Activated T-helper 1 cell treated with anti-CD3 and anti-CD28 coated beads, Interleukin-2, amount 50 U/mL, for 16 hours (primary cell): ENCODE results near the gene CD207.
"Not testable (repeated sequence)": the region's sequence is repeated elsewhere in the genome, so short reads cannot be mapped to it uniquely, and the experiment has no call there.

Experiments
- DNase-seq, 2 donors: peaks; one replicate each; pipeline ENCODE4 v3.0.0-alpha.2; 2020; ENCODE audit warnings: low read depth in 1 of 2, low spot score in 1 of 2

The CD207 gene

GRCh38 chr2:70829916-70830315 lies 5.7 kb downstream of the CD207 start:
- no peak for DNase-seq

DNA sequence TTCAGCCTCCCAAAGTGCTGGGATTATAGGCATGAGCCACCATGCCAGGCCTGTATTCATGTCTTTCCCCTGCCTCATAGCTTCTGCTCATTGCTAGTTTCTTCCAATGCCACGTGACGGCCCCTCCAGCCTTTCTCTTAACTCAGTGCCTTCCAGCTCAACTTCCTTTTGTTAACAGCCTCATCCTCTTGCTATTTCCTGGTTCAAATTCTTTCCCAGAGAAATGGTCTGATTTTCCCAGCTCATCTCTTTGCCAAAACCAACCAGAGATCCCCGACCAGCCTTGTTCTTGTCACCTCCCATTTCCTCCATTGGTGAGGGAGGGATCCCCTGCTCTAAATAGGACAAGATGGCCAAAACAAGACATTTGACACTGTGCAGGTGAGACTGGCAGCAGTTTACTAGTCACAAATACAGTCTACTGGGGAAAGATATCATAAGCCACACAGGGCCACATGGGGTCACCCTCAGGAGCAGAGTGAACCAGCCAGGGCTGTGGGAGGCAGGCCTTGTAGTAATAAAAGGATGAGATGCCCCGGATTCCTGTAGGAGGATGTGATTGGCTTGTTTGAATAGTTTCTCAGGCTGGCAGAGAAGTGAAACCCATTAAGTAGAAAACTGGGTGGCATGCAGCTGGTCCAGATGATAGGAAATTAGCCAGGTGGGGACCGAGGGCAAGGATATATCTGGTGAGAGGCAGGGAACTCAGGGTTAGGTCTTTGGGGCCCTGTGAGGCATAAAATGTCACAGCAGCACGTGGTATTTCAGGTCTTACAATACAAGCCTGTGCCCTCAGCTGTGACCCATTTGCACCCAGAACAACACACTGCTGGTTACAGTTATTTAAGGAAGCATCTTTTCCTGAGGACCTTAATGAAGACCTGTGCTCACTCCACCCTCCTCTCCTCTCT lies 6.4 kb downstream of the CD207 start:
- no peak for DNase-seq

DNA sequence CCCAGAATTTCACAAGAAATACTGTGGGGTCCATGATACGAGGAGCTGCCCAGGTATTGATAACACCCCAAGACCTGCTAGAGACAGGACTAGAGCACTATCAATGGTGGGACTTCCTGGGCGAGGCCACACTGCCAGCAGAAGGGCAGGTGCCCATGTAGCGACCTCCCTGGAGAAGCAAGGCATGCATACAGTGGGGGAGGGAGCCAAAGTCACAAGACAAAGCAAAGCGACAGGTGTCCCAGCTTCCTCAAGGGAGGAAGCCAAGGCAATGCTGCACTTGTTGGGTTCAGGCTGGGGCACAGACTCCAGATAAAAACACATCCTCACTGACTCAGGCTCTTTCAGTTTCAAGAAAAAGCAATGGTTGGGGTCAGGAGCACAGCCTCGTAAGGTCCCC lies 7.5 kb downstream of the CD207 start:
- no peak for DNase-seq

DNA sequence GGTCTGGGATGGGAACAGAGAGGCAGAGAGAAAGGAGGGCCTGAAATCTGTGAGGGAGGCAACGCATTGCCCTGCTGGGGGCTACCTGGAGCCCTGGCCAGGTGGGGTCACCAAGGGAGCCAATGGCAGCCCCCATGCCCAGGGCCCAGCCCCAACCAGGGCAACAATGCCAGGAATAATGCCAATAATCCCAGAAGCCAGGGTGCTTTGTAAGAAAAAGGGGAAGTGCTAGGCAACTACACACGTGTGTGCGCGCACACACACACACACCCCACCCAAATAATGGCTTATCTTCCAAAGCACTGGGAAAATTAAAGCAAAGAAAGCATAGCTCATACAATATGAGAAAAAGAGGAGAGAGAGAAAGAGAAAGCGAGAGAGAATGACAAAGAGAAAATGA lies 8.2 kb downstream of the CD207 start:
- DNase-seq = no peak

DNA sequence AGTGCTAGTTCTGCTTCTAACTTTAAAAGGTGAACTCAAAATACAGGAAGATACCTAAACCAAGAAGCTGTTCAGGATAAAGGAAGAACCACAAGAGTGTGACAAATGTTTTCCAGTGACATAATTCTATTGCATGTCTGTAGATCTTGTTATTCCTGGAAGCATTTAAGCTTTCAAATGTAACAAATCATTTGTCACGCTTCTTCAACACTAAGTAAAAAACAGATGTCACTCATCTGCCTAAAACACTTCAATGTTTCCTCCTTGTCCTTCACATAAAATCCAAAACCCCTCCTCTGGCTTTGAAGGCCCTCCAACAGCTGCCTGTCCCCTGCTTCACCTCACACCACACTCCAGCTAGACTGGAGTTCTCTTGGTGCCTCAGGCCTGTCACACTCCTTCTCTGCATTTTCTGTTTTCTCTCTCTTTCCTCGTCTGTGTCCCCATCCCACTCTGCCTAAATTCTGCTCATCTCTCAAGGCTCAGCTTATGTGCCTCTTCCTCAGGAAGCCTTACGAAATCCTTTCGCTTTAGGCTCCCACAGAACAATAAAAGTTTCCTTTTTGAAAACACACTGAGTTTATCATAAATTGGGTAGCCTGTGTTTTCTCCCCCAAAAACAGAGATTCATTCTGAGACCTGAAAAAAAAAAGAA lies 8.8 kb downstream of the CD207 start:
- no peak for DNase-seq

DNA sequence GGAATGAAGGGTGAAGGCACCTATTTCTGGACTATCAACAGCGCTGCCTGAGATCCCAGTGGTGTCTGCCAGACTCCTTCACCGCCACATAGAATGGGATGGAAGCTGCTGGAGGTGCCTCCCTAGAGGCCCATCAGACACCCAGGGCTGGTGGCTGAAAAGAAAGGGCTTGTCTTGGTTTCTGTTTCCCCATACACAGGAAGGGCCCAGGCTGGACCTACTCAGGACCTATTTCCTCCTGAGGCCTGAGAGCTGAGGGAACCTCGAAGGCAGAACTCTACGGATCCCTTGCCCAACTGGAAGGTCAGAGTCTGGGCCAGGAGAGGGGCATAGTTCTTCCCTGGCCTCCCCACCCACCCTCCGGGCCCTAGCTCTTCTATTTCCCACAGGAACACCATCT lies 12.4 kb downstream of the CD207 start:
- no peak for DNase-seq

DNA sequence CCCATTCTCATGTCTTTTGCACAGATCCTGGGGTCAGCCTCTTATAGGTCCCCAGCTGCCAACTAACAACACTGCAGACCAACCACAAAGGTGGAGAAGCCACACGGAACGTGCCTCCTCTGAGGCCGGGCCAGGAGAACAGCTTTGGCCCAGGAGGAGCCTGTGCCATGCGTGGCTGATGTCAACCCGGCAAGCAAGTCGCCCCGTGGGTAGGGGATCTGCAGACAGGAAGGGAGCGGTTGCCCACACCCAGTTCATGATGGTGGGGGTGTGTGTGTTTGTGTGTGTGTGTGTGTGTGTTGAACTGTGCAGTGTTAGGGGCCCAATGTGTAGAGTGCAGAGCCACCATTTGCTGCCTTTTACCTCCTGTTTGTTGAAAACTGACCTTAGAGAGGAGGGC lies 12.8 kb downstream of the CD207 start:
- DNase-seq = no peak

DNA sequence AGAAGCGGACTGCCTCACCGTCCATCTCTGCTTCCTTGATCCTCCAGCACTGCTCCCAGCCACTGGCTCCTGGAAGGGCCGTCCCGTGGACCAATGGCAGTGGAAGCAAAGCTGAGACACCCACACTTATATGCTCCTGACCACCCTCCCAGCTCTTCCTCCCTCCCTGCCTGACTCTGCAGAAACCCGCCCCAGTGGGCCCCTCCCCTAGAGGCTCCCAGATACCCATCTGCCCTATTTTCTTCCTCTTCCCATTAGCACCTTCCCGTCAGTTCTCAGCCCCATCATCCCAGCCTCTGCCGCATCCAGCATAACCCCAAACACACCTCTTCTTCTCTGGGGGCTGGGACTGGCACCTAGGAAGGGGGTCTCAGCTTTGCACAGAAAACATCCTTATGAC lies 15.1 kb downstream of the CD207 start, which contains the start of gene CLEC4F:
Gene CLEC4F (minus strand): TSS at position 101 of the 400 bp plus-strand sequence. CDS start 76 bp downstream, at position 25.
- no peak for DNase-seq

DNA sequence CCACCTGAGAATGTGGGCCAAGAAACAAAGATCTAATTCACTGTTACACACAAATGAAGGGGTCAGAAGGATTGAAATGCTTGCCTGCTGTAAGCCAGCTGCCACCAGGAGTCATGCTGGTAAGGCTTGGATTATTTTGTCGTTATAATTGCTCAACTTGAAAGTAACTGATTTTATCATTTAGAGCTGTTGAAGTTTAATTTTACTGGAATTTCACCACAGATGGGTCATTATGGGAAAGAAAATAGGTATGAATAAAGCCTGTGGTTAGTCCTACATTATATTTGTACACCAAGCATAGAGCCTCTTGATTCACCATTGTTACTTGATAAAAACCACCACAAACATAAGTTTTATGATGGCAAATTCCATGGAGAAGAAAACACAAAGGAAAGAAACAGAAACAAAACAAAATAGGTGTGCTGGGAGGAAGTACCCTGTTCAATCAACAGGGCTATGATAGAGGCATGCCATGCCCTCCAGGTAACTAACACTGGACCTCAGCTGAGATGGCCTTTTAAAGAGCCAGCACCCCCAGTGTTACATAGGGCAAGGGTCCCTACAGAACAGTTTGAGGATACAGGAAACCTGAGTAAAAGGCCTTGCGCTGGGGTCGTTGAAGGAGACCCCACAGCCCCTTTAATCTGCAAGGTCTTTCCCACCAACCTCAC lies 18.2 kb downstream of the CD207 start:
- DNase-seq = no peak

DNA sequence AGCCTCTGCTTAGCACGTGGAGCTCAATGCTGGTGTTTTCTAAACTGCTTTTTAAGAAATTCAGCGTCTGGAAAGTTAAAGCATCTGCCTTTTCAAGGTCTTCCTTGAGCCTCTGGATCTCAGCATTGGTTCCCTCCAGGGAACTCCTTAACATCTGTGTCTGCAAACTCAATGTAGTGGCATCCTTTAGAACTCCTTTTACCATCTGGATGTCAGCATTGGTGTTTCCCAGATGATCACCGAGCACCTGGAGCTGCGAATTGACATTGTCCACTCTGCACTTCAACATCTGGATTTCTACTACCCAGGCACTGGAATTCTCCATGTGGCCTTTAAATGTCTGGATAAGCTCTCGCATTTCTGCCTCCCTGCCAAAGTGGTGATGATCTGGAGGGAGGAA lies 18.9 kb downstream of the CD207 start:
- DNase-seq = no peak

GRCh38 chr2:70808983-70809958 lies 26.3 kb downstream of the CD207 start:
- DNase-seq = no peak

GRCh38 chr2:70807828-70808118 lies 27.8 kb downstream of the CD207 start:
- DNase-seq = no peak

DNA sequence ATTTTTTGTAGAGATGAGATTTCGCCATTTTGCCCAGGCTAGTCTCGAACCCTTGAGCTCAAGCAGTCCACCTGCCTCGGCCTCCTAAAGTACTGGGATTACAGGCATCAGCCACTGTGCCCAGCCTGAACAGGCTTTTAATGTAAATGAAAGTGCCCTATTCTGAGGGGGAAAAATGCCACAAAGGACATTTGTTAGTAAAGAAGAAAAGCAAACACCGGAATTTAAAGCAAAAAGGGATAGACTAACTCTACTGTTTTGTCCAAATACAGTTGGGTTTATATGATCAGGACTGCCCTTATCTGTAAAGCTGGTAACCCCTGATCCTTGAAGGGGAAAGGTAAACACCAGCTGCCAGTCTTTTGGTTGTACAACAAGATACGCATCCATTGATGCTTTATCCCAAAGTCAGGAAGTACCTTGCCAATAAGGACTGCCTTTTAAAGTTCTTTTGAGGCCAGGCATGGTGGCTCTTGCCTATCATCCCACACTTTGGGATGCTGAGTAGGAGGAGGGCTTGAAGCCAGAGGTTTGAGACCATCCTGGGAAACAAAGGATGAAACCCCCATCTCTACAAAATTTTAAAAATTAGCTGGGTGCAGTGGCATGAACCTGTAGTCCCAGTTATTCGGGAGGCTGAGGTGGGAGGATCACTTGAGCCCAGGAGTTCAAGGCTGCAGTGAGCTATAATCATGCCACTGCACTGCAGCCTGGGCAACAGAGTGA lies 28.4 kb downstream of the CD207 start:
- no peak for DNase-seq

DNA sequence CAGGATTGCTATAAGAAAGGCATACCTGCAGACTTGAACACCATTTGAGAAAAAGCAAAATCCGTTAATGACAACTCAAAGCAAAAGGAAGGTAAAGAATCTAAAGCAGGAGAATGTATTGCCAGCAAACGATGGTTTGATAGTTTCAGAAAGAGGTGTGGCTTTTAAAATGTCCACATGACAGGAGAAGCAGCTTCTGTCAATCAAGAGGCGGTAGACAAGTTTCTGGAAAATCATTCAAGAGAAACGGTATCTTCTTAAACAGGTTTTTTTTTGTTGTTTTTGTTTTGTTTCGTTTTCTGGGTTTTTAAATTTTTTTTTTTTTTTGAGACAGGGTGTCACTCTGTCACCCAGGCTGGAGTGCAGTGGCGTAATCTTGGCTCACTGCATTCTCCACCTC lies 29.0 kb downstream of the CD207 start:
- DNase-seq = no peak

- no peak for DNase-seq
Measured at GRCh38 chr2:70806013-70806412, 29.6 kb downstream of the CD207 start.

- DNase-seq = no peak
Measured at GRCh38 chr2:70801607-70802263, 33.9 kb downstream of the CD207 start.

- no peak for DNase-seq
Measured at GRCh38 chr2:70799706-70800105, 35.9 kb downstream of the CD207 start.

- DNase-seq = not testable (repeated sequence)
Measured at GRCh38 chr2:70797996-70798395, 37.6 kb downstream of the CD207 start.

- no peak for DNase-seq
Measured at GRCh38 chr2:70797506-70797905, 38.1 kb downstream of the CD207 start.

DNA sequence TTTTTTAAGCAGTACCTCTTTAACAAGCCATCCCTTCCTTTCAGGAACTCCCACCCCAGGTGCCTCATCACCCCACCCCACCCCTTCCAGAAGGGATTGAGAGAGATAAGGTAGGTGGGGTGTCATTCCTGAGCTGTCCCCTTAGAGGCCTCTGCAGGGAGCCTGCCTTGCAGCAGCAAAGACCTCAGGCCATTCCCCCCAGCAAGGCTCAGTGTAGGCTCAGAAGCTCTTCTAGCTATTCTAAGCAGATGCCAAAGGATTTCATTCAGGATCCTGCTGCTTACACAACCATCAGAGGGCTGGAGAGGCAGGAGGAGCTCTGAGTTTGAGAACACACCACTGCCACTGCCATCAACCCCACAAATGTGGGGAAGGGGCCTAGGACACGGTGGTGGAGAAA lies 39.4 kb downstream of the CD207 start:
- DNase-seq = no peak
